KOPT-K1 (cell line): ENCODE data around the gene NOC2L.
"Not testable (repeated sequence)": the region's sequence is repeated elsewhere in the genome, so short reads cannot be mapped to it uniquely, and the experiment has no call there.

Source experiments
- H3K27ac ChIP-seq: fragments of 200-600 bp; sonication (generic); 2 replicates; pipeline ENCODE4 v1.5.1; 2016; ENCODE audit warnings: antibody characterized with exemption, mild to moderate bottlenecking, low read depth, low read length; ENCODE audit not compliant: poor library complexity, severe bottlenecking
- H3K36me3 ChIP-seq: fragments of 200-600 bp; sonication (generic); 2 replicates; pipeline ENCODE4 v1.5.1; 2017; ENCODE audit warnings: antibody characterized with exemption, mild to moderate bottlenecking, low read length, moderate library complexity; ENCODE audit not compliant: insufficient read depth
- H3K9me3 ChIP-seq: fragments of 200-600 bp; sonication (generic); 2 replicates; pipeline ENCODE4 v1.5.1; 2017; ENCODE audit warnings: antibody characterized with exemption, low read length, mild to moderate bottlenecking; ENCODE audit not compliant: insufficient read depth, poor library complexity, severe bottlenecking

The NOC2L gene

DNA sequence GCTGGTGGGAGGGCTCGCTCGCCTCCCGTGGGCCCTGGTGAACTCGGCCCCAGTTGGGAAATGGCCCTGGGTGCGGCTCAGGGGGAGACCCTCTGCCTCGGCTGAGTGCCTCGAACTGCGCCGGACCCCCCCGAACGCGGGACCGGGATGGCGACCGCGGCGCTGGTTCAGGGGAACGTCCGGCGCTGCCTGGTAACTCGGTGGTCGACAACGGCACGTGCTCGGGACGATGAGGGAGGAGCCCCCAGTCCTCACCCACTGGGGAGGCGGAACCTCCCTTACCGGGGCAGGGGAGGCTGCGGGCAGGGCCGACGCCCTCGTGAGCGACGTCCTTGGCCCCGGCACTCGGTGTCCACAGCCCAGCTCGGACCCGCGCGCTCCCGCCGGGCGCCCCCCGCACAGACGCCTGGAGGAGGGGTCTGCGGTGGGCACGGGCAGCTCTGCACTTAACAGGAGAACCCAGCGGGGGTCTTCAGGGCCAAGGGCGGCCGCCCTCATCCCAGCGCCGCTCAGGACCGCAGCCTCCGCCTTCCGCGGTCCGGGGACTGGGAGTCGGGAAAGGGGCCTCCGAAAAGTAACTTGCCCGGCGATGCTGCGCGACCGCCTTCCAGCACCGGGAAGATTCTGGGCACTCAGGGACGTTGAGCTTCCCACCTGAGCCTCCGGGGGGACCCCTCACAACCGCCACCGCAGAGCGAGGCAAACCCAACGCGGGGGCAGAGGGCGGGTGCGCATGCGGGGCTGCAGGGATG is 39.1 kb upstream of the NOC2L start:
- Histone ChIP-seq H3K36me3 (no peaks in the 10 kb centered on the region), H3K27ac (no peak overlapping the region), H3K9me3 (no peaks in the 10 kb centered on the region)

DNA sequence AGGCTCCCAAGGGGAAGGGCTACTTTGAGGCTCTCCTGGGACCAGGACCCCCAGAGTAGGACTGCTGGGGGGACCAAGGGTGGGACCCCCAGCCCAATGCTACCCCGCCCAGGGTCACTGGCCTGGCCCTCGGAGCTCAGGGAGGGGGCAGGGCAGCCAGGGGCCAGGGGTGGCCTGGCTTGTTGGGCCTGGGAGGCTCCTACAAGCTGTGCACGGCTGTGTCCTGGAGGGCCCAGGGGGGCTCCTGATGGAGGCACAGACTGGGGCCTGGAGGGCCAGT is 38.6 kb upstream of the NOC2L start:
- Histone ChIP-seq H3K9me3 (no peaks in the 10 kb centered on the region), H3K27ac (no peak overlapping the region), H3K36me3 (no peaks in the 10 kb centered on the region)

DNA sequence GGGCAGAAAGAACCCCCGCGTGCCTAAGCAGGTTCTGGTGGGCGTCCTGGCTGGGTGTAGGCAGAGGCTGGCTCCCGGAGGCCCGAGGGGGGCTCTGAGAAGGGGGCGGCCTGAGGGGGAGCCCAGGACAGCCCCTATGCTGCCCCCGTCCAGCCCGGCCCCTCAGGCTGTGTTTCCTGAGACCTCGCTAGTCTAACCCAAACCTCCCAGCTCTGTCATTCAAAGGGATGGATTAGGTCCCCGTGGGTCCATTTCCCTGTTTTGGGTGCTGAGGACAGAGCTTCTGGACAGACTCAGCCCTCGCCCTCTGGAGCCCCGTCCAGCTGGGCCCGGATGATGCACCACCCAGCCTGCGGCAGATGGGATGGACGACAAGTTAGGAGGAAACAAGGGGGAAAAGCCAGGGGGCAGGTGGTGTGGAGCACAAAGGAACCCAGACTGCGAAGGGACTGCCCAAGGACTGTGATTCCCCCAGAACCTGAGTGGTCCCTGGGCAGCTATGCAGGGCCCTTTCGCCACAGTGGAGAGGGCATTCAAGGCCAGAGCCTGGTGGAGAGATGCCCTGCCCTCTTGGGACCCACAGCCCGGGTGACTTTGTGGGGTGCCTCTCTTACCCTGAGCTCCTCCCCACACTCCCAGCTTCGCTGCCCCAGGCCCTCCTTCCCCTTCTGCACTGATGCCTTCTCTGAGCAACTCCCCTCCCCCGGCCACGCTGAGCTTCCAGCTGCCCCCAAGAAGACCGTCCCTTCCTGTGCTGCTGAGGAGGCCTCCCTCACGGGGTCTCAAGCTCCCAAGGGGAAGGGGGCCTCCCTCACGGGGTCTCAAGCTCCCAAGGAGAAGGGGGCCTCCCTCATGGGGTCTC is 38.0 kb upstream of the NOC2L start:
- H3K36me3 ChIP-seq, result no peaks in the 10 kb centered on the region
- H3K9me3 ChIP-seq, result peaks cover 5% of the 10 kb centered on the region
- no peak overlapping the region for H3K27ac ChIP-seq

DNA sequence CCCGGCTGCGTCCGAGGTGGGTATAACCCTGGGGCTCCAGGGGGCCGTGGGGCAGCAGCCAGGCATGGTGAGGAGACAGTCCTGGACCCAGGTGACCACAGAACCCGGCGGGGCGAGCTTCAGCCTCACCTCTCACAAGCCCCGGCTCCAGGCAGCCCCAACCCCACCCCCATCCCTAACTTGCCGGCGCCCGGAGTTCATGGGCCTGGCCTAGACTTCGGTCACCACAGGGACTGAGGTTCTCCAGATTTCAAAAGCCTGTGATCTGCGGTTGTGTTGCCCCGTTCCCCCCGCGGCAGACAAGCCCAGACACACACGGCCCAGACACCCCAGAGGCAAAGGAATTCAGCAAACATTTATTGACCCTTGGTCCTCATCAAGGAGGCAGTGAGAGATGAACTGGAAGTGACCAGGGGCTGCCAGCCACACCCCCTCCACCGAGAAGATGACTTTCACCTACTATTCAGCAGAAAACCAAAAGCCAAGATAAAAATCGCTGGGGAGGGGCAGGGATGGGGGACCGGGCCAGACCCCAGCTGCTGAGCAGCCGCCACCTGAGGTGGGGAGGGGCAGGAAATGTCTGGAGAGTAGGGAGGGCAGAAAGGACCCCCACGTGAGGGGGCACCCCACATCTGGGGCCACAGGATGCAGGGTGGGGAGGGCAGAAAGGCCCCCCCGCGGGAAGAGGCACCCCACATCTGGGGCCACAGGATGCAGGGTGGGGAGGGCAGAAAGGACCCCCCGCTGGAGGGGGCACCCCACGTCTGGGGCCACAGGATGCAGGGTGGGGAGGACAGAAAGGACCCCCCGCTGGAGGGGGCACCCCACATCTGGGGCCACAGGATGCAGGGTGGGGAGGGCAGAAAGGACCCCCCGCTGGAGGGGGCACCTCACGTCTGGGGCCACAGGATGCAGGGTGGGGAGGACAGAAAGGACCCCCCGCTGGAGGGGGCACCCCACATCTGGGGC is 36.9 kb upstream of the NOC2L start:
- H3K9me3 ChIP-seq, result peaks cover 9% of the 10 kb centered on the region
- no peak overlapping the region for H3K27ac ChIP-seq
- no peaks in the 10 kb centered on the region for H3K36me3 ChIP-seq

DNA sequence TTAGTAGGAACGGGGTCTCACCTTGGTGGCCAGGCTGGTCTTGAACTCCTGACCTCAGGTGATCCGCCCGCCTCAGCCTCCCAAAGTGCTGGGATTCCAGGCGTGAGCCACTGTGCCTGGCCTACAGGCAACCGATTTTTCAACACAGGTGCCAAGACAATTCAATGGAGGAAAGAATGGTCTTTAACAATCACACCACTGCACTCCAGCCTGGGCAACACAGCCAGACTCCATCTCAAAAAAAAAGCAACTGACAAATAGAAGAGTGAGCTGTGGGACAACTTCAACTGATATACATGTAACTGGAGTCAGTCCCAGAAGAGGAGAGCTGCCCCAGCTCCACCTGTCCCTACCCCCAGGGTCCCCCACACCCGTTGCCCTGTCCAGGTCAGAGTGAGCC is 35.5 kb upstream of the NOC2L start:
- H3K9me3 ChIP-seq, H3K36me3 ChIP-seq, H3K27ac ChIP-seq: not testable (repeated sequence)

DNA sequence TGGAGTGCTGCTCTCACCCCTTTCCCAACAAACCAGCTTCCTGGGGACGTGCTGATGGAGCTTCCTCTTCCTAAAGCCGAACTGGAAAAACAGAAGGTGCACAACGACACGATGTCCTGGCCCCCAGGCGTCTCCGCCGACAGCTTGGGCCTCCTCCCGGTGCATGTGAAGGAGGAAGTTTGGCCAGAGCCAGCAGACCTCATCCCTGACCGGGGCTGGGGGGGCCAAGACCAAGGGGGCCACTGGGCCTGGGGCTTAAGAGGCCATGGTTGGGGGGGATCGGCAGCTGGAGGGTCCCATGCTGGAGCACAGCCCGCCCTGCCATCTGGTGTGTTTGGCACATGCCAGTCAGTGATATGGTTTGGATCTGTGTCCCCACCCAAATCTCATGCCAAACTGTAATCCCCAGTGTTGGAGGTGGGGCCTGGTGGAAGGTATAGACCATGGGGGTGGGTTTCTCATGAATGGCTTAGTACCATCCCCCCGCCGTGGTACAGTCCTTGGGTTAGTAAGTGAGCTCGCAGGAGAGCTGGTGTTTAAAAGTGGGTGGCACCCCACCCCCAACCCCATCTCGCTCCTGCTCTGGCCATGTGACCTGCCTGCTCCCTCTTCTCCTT is 34.4 kb upstream of the NOC2L start:
- no peaks in the 10 kb centered on the region for H3K36me3 ChIP-seq
- H3K9me3 ChIP-seq, result peaks cover 9% of the 10 kb centered on the region
- no peak overlapping the region for H3K27ac ChIP-seq

DNA sequence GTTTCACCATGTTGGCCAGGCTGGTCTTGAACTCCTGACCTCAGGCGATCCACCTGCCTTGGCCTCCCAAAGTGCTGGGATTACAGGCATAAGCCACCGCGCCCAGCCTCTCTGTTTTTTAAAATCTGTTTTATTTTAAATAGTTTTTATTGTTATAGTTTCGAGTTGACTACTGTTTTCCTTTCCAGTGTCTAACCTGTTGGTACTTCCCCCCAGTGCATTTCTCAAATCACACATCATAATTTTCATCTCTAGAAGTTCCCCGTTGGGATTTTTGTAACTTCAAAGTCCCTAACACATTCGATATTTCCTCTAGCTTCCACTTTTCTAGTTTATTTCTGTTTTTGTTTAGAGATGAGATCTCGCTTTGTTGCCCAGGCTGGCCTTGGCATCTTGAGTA is 33.3 kb upstream of the NOC2L start:
- Histone ChIP-seq H3K27ac (no peak overlapping the region), H3K9me3 (peaks cover 9% of the 10 kb centered on the region), H3K36me3 (no peaks in the 10 kb centered on the region)

GRCh38 chr1:991895-992294 is 32.8 kb upstream of the NOC2L start:
- peaks cover 9% of the 10 kb centered on the region for H3K9me3 ChIP-seq
- H3K27ac ChIP-seq, result no peak overlapping the region

GRCh38 chr1:991275-991674 is 32.2 kb upstream of the NOC2L start:
- H3K27ac ChIP-seq, H3K9me3 ChIP-seq, H3K36me3 ChIP-seq: not testable (repeated sequence)

More at GRCh38 chr1:991895-992294, 32.8 kb upstream of the NOC2L start:
- H3K36me3 ChIP-seq, result no peaks in the 10 kb centered on the region

- not testable (repeated sequence) for H3K27ac ChIP-seq, H3K36me3 ChIP-seq, H3K9me3 ChIP-seq
Measured at GRCh38 chr1:988061-988460, 29.0 kb upstream of the NOC2L start.

GRCh38 chr1:985126-985525 is 26.1 kb upstream of the NOC2L start:
- Histone ChIP-seq H3K27ac (no peak overlapping the region), H3K9me3 (no peaks in the 10 kb centered on the region), H3K36me3 (no peaks in the 10 kb centered on the region)

DNA sequence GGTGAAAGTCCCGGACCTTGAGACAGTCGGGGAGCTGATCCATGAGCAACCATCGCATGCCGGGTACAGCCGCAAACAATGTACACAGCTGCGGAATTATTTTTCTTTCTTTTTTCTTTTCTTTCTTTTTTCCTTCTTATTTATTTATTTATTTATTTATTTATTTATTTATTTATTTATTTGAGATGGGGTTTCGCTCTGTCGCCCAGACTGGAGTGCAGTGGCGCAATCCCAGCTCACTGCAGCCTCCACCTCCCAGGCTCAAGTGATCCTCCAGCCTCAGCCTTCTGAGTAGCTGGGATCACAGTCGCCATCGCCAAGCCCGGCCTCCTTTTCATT is 25.4 kb upstream of the NOC2L start:
- Histone ChIP-seq H3K36me3 (no peaks in the 10 kb centered on the region), H3K27ac (no peak overlapping the region), H3K9me3 (no peaks in the 10 kb centered on the region)

- Histone ChIP-seq H3K27ac (no peak overlapping the region), H3K36me3 (no peaks in the 10 kb centered on the region), H3K9me3 (no peaks in the 10 kb centered on the region)
Measured at GRCh38 chr1:983798-984475, 24.9 kb upstream of the NOC2L start.

GRCh38 chr1:982765-983436 is 23.8 kb upstream of the NOC2L start:
- H3K27ac ChIP-seq, result no peak overlapping the region
- no peaks in the 10 kb centered on the region for H3K9me3 ChIP-seq
- H3K36me3 ChIP-seq, result no peaks in the 10 kb centered on the region
